HG02840 (cell line): ENCODE measurements around the gene RASSF6.
A peak's percentile ranks its signal among the peaks of the same experiment; 100 is the strongest.
"Not testable (repeated sequence)": the region's sequence is repeated elsewhere in the genome, so short reads cannot be mapped to it uniquely, and the experiment has no call there.

Source experiments
- ATAC-seq: cut with Tn5 transposase; IDR thresholded peaks from one replicate; pipeline ENCODE4 v1.9.1; 2021; ENCODE audit warnings: mild to moderate bottlenecking, moderate library complexity, moderate number of reproducible peaks; ENCODE audit not compliant: unreplicated experiment, low FRiP score

Gene RASSF6

DNA sequence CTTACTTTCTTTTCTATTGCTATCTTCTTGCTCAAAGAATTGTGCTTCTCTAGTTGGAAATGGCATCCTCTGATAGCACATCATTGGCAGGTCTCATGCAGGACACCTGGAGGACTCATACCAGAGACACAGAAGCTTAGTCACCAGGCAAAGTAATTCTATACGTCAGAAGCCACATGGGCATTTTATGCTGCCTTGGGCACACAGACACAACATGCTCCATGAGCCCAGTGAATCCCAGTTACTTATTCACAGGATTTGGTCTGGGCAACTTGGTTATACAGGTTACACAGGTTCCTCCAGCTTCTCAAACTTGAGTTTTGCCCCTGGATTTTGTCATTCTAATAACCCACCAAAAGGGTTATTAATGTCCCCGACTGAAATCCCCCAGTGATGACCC lies 7.1 kb downstream of the RASSF6 start:
- no peak for ATAC-seq

DNA sequence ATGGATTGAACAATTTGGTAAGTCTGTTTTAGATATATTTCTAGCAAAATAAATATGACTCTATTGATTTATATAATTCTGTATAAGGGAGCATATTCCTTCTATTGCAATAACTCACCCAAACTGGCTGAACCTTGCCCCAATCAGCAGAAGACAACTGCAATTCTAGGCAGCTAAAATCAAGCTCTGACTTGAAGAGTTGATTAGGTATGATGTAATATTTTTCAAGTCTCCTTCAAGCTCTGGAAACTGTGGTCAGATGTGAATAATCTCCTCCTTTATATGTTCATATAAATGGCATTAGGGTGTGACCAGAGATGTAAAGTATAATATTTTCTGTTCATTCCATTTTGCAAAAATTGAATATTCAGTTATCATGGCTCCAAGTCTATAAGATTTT lies 8.2 kb downstream of the RASSF6 start:
- ATAC-seq: no peak

DNA sequence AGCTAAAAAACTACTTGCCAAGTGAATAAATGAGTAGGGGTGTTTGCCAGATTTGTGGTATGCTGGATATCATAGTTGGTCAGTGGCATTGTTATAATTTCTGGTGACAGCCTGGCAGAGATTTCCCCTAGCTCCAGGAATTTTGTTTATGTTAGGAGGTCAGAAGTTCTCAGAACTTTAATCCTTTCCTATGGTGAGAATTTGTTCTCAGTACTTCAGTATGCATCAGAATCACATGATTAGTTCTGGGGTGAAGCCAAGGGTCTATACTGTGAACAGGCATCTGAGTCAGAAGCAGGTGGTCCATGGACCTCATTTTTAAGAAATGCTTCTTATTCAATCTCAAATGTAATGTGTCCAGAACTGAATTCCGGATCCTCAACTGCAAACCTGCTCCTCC lies 10.5 kb downstream of the RASSF6 start:
- ATAC-seq: no peak

DNA sequence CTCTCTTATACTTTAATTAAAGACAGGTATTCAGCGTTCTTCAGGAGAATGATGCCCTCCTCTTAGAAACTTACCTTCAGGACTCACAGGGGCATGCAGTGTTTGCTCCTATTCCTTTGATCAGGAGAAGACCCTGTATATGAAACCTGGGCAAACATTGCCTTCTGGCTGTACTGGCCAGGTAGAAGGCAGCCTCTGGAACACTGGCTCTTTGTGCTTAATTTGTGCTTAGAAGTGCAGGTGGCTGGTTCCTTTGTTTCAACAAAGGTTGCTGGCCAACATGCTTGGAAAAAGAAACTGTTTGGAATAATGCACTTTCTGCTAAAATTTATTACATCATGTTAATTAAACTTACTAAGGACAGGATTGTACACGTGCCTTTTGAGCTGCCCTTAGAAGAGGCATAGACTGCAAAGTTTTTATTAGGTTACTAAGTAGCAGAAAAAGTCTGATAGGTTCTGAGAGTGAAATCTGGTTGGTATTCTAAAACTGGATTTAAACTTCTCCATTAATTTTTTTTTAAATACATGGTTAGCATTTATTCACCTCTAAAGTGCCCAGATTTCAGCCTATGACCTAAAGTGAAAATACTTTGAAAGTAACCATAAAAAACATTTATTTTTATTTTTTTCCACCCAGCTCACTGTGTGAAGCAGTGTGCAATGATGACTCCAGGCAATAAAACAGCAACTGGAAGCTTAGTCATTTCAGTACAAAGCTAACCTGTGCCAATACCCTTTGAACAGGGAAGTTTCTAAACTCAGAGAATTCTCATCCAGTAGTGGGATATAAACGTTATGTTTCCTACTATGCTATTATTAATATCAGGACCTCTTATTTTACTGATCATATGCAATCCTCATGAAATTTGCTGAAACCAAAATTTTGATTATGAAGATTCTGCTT lies 11.3 kb downstream of the RASSF6 start:
- no peak for ATAC-seq

DNA sequence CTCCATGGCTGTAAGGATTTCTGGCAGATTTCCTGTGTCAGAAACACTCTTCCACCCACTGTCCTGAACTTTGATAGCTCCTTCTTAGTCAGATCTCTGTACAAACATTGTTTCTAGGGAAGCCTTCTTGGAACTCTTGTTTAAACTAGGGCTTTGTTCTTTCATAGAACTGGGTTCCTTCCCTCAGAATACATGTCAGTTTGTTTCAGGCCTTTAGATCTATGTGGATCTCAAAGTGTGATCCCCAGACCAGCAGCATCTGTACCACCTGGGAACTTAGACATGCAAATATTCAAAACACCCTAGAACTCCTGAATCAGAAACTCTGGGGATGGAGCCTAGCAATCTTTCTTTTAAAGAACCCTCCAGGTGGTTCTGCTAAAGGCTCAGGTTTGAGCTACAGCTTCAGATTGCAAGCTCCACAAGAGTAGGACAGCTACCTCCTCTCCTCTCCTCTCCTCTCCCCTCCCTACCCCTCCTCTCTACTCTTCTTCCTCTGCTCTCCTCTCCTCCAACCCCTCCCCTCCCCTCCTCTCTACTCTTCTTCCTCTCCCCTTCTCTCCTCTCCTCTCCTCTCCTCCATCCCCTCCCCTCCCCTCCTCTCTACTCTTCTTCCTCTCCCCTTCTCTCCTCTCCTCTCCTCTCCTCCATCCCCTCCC lies 12.7 kb downstream of the RASSF6 start:
- ATAC-seq: no peak

DNA sequence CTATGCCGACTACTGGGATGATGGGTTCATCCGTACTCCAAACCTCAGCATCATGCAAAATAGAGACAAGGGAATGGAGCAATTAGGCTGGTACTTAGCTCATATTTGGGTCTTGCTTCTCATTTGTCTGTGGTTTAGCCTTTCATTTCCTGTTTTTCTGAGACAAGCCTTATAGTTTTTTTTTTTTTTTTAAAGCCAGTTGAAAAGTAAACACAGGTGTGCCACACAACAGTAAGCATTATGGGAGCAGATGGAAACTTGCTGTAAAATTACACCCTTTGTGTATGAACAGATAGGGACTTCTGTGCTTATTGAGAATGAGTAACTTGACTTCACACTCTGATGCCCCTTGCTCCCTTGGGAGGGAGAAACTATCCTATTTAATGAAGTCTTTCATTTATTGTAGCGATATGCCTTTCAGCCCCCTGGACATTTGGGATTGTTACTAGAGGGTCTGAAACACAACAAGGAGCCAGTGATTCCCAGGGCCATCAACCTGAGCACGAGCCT lies 13.7 kb downstream of the RASSF6 start:
- peak; percentile 80 for ATAC-seq

DNA sequence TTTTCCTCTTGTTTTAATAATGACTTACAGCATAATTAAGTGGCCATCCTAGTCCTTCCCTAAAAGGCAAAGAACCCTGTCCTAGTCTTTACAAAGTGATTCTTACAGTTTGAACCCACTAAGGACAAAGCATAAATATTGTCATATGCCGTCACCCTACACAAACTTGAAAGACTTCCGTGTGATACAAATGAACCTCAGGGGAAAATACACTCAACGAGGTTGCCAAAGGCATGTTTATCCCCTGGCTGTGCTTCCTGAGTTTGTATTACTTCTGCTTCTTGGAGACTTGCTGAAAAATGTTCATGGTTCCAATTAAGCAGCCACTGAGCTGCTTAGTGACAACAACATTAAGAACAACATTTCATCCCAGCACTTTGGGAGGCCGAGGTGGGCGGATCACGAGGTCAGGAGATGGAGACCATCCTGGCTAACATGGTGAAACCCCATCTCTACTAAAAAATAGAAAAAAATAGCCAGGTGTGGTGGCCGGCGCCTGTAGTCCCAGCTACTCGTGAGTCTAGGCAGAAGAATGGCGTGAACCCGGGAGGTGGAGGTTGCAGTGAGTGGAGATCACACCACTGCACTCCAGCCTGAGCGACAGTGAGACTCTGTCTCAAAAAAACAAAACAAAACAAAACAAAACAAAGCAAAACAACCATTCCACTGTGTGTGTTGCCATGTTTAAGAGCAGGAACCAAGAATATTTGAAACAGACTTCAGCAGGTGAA lies 16.2 kb downstream of the RASSF6 start:
- ATAC-seq: no peak

DNA sequence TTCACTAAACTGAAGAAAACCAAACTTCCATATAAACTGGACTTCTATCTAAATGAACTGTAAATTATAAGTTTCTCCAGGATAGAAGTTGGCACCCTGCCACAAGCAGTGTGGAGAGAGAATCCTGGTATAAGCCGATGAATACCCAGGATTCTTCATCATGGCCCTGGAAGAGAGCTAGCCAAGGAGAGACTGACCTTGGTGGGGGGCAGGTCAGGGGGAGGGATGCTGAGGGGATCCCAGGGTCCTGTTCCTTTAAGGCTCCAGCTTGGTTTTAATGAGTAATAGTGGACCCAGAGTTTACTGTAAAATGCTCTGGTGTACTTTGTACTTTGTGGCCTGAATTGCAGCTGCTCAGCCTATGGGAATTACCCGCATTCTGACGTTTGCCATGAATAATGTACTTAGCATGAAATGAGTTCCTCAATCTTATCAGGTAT lies 16.9 kb downstream of the RASSF6 start:
- peak; percentile 40 for ATAC-seq

DNA sequence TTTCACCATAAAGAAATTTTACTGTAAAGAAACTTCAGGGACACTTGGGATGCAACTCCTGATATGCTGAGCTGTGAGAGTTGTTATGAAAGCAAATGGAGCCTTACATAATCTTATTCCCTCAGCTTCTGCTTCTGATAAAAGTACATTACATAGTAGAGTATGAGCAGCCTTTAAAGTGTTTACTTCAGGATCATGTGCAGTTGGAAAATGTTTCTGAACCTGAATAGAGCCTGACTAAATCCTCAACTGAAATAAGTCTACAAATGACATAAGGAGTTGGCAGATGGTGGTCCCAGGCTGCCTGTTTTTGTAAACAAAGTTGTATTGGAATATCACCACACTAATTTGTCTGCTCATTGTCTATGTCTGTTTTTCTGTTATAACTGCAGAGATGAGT lies 19.3 kb downstream of the RASSF6 start:
- ATAC-seq: no peak

DNA sequence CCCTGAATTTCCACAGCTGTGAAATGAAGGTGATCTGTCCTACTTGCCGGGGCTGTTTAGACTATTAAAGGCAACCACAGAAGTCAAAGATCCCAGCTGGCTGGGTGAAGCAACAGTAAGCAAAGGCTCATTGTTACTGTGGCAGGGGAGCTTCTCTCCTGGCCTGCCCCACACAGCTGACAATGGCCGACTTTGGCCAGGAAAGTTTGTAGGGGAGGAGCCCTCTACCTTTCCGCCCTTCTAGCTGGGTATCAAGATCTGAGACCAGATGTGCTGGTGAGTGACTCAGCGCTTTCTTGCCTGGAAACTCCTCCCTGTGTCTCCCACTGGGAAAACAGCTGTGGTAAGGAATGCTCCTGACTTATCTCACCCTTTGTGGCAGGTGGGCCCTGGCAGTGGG lies 21.1 kb downstream of the RASSF6 start:
- no peak for ATAC-seq

DNA sequence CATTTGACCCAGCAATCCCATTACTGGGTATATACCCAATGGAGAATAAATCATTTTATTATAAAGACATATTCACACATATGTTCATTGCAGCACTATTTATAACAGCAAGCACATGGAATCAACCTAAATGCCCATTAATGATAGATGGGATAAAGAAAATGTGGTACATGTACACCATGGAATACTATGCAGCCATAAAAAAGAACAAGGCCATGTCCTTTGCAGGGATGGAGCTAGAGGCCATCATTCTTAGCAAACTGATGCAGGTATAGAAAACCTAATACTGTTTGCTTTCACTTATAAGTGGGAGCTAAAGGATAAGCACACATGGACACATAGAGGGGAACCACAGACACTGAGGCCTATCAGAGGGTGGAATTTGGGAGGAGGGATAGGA lies 22.6 kb downstream of the RASSF6 start:
- ATAC-seq: no peak

DNA sequence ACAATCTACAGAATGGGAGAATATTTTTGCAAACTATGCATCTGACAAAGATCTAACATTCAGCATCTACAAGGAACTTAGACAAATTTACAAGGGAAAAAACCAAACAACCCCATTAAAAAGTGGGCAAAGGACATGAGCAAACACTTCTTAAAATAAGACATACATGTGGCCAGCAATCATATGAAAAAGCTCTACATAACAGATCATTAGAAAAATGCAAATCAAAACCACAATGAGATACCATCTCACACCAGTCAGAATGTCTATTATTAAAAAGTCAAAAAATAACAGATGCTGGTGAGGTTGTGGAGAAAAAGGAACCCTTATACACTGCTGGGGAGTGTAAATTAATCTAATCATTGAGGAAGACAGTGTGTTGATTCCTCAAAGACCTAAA lies 23.1 kb downstream of the RASSF6 start:
- not testable (repeated sequence) for ATAC-seq

DNA sequence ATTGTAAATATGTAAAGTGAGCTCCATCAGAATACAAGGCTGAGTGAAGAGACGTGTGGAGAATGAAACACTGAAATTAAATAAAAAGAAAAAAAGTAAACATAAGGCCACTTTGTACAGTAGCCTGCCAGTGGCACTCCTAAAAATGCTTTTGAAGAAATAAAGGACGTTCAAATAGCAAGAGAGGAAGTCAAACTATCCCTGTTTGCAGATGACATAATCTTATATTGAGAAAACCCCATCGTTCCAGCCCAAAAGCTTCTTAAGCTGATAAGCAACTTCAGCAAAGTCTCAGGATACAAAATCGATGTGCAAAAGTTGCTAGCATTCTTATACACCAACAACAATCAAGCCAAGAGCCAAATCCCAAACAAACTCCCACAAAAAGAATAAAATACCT lies 24.2 kb downstream of the RASSF6 start:
- no peak for ATAC-seq

DNA sequence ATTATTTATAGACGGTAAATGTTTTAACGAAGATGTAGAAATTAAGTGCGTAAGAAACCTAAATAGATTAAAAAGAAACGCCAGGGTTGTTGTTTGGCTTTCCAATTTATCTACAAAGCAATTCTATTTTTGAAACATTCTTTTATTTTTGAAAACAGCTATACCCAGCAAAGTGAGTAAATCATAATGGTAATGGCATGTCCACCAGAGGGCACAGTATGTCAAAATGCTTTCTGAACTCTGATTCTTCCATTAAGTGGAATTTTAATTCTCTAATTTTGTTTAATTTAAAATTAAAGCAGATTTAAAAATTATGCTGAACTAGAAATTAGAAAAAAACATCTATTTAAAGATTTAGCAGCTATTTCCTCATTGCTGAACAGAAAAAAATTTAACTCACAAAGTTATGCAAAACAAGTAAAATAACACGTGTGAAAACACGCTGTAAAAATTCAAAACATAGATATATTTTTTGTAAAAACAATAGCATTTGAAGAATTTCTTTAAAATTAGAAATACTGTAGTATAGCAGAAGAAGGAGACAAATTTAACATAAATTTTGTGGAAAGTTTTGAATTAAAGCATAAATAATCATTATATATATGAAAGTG lies 26.5 kb downstream of the RASSF6 start:
- no peak for ATAC-seq

DNA sequence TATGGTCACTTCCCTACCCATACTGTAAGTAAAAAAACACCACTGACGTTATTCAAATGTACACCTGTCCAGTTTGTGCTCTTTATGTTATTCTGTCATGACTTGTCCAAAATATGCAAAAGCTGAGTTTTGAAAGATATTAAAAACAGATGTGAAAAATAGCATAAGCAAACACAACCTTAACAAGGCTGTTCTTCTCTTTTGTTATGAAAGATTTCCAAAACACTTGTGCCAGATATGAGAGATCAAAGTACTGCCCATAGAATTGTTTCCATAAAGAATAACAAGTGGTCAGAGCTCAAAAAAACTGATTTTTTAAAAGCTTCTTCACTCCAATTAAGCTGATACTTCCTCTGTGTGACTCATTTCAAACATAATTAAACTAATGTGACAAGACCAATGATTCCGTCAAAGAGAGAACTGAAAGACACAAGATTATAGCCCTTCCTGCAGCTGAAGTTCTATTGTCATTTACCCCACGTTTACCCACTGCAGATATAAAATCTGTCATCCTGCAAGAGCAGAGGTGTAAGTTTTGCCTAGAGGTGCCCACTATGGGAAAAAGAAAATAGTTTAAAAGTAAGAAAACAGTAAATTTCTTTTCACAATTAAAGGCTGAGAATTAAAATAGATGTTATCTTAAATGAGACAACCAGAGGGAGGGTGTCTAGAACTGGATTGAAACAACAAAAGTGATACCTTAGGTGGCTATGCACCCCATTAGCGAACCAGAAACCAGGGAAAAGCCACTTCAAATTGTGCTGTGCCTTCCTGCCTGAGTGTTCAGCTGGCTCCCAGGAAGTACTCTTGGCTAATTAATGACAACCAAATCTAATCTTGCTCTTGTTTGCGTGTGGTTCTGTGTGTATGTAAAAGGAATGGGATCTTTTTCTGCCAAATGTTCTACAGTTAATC lies 30.1 kb downstream of the RASSF6 start:
- ATAC-seq: peak; percentile 92

DNA sequence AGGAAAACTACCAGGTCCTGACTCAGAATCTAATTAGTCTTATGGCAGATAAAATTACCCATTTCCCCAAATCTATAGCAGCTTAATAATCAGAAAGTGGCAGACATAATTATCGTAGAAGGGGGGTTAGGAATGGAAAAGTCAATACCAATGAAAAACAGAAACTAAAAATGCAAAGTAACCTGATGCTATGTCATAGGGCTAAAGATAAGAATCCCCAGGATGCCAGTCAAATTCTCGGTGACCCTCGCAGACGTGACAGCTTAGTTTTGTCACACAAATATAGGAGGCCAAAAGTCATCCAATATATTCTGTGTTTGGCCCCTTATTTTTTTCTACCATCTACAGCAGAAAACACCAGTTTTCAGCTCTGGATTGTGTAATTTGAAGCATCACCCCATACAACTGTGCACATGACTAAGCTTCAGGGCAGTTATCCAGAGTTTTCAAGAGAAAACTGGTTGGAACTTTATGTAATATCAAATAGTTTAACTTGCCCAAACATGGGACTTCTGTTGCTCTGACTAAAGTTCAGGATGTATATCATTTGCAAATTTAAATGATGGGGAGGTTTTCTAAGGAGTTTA lies 30.9 kb downstream of the RASSF6 start:
- peak; percentile 31 for ATAC-seq

DNA sequence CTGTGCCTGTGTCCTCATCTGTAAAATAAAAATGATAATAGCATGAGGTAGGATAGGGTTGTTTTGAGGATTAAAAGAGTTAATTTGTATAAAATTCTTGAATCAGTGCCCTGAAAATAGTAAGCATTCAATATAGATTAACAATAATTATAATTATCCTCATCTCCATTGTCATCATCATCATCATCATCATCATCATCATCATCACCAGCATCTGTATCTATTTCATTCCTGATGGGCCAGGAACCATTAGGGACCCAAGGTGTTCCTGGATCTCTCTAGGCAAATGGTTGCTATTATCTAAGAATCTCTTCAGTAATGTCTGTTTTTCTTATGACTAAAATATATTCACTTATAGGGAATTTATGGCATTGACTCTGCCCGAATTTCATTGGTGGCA lies 31.6 kb downstream of the RASSF6 start:
- ATAC-seq: no peak

DNA sequence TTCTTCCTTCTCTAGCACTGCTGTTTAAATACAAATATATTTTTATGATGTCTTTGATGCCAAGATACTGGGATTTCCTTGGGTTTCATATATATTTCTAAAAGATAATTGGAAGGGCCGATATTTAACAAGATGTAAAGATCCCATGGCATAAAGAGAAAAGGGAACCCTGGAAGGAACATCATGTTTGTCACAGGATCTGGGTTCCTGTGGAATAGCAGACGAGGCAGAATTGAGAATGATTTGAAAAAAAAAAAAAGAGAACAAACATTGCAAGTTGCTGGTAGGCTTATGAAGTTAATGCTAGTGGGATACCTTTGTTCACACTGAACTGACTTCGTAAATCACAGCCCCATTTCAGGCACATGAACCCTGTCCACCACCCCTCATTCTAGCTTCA lies 33.6 kb downstream of the RASSF6 start:
- no peak for ATAC-seq

DNA sequence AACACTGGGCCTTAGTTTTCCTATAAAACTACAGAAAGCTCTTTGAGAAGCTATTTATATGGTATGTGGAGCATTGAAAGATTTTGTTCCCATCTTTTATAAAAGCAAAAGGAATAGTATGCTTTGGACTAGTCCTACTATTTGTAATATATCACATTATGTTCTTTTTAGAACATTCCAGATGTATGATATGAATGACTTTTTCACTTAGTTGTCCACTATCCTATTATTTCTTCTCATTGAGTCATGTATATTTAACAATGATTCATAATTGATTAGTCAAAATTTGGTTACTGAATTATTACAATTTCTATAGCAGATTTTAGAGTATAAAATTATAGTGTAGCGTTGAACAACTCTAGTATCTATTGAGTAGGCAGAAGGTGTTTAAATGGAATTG lies 34.2 kb downstream of the RASSF6 start:
- no peak for ATAC-seq
